ENCODE results near the gene SIRT5. TPM values are rescaled to one million over a fixed set of nuclear protein-coding genes. Genes with fewer than 3 reads are reported as not detected.

The SIRT5 gene
- total RNA-seq, 6 donors from 2014 or later: 7.0 to 19.9 (median 11.0) TPM

- no peak for ATAC-seq (ENCODE audit: low FRiP score in 2 of 2)
- Histone ChIP-seq H3K36me3 (peaks cover 4 to 51% (median 25%) of the 10 kb centered on the region in 4 donors), H3K27ac (peak overlapping the region in 2 of 4 donors; percentile 51 to 72)
Measured at GRCh38 chr6:13635948-13636658, 61.7 kb downstream of the SIRT5 start.

GRCh38 chr6:13638014-13638413 lies 63.6 kb downstream of the SIRT5 start:
- WGBS, 2 donors: 92 to 97% methylated on average over 1 of the region's 1 CpG
- peaks cover 4 to 48% (median 20%) of the 10 kb centered on the region in 4 donors for H3K36me3 ChIP-seq
- no peaks in the 10 kb centered on the region for H3K9me3 ChIP-seq
- ATAC-seq (ENCODE audit: low FRiP score in 2 of 2): no peak
- H3K27me3 ChIP-seq: no peaks in the 10 kb centered on the region
- DNase-seq: no peak
- H3K27ac ChIP-seq: peak overlapping the region in 1 of 4 donors; percentile 3
- no peak overlapping the region for H3K4me3 ChIP-seq
- TF ChIP-seq POLR2AphosphoS5 (IDR thresholded peaks at IDR 0.05): no peak
- no peak for TF ChIP-seq CTCF (IDR thresholded peaks at IDR 0.05)
- no peak for TF ChIP-seq EP300 (IDR thresholded peaks at IDR 0.05)
- TF ChIP-seq POLR2A (IDR thresholded peaks at IDR 0.05): no peak
- H3K4me1 ChIP-seq: peaks cover 0 to 6% (median 2%) of the 10 kb centered on the region in 4 donors

More at GRCh38 chr6:13635948-13636658, 61.7 kb downstream of the SIRT5 start:
- no peak overlapping the region for H3K4me3 ChIP-seq
- no peak for DNase-seq
- no peaks in the 10 kb centered on the region for H3K27me3 ChIP-seq
- peaks cover 0 to 6% (median 2%) of the 10 kb centered on the region in 4 donors for H3K4me1 ChIP-seq
- WGBS, 2 donors: 68 to 82% methylated on average over 4 of the region's 4 CpGs
- no peaks in the 10 kb centered on the region for H3K9me3 ChIP-seq
- no peak for TF ChIP-seq CTCF (IDR thresholded peaks at IDR 0.05)
- no peak for TF ChIP-seq EP300 (IDR thresholded peaks at IDR 0.05)
- TF ChIP-seq POLR2A (IDR thresholded peaks at IDR 0.05): no peak
- no peak for TF ChIP-seq POLR2AphosphoS5 (IDR thresholded peaks at IDR 0.05)

GRCh38 chr6:13638626-13639025 lies 64.2 kb downstream of the SIRT5 start:
- 61 to 91% methylated on average over 4 of the region's 4 CpGs for WGBS, 2 donors
- Histone ChIP-seq H3K27ac (peak overlapping the region in 1 of 4 donors; percentile 3), H3K4me1 (peaks cover 0 to 6% (median 2%) of the 10 kb centered on the region in 4 donors), H3K9me3 (no peaks in the 10 kb centered on the region), H3K4me3 (no peak overlapping the region), H3K36me3 (peaks cover 4 to 49% (median 20%) of the 10 kb centered on the region in 4 donors), H3K27me3 (no peaks in the 10 kb centered on the region)
- TF ChIP-seq CTCF (IDR thresholded peaks at IDR 0.05) (no peak), EP300 (IDR thresholded peaks at IDR 0.05) (no peak), POLR2A (IDR thresholded peaks at IDR 0.05) (no peak), POLR2AphosphoS5 (IDR thresholded peaks at IDR 0.05) (no peak)
- DNase-seq (peak in 1 of 2 donors; percentile 35), ATAC-seq (ENCODE audit: low FRiP score in 2 of 2) (no peak)

- H3K27ac ChIP-seq: no peak overlapping the region
- peaks cover 4 to 44% (median 17%) of the 10 kb centered on the region in 4 donors for H3K36me3 ChIP-seq
- H3K9me3 ChIP-seq: no peaks in the 10 kb centered on the region
- TF ChIP-seq POLR2AphosphoS5 (IDR thresholded peaks at IDR 0.05) (no peak), EP300 (IDR thresholded peaks at IDR 0.05) (no peak), CTCF (IDR thresholded peaks at IDR 0.05) (no peak), POLR2A (IDR thresholded peaks at IDR 0.05) (no peak)
- ATAC-seq (ENCODE audit: low FRiP score in 2 of 2): no peak
- peaks cover 0 to 4% (median 2%) of the 10 kb centered on the region in 4 donors for H3K4me1 ChIP-seq
- no peak overlapping the region for H3K4me3 ChIP-seq
- WGBS, 2 donors: 55 to 67% methylated on average over 5 of the region's 5 CpGs
- no peaks in the 10 kb centered on the region for H3K27me3 ChIP-seq
- DNase-seq: no peak
Measured at GRCh38 chr6:13641315-13641714, 66.9 kb downstream of the SIRT5 start.

Measured in upper lobe of left lung (tissue), 6 donors.